HG02840 (cell line): ENCODE measurements around the gene GABRD.

Experiments
- ATAC-seq: cut with Tn5 transposase; IDR thresholded peaks from one replicate; pipeline ENCODE4 v1.9.1; 2021; ENCODE audit warnings: mild to moderate bottlenecking, moderate library complexity, moderate number of reproducible peaks; ENCODE audit not compliant: unreplicated experiment, low FRiP score

The GABRD gene

DNA sequence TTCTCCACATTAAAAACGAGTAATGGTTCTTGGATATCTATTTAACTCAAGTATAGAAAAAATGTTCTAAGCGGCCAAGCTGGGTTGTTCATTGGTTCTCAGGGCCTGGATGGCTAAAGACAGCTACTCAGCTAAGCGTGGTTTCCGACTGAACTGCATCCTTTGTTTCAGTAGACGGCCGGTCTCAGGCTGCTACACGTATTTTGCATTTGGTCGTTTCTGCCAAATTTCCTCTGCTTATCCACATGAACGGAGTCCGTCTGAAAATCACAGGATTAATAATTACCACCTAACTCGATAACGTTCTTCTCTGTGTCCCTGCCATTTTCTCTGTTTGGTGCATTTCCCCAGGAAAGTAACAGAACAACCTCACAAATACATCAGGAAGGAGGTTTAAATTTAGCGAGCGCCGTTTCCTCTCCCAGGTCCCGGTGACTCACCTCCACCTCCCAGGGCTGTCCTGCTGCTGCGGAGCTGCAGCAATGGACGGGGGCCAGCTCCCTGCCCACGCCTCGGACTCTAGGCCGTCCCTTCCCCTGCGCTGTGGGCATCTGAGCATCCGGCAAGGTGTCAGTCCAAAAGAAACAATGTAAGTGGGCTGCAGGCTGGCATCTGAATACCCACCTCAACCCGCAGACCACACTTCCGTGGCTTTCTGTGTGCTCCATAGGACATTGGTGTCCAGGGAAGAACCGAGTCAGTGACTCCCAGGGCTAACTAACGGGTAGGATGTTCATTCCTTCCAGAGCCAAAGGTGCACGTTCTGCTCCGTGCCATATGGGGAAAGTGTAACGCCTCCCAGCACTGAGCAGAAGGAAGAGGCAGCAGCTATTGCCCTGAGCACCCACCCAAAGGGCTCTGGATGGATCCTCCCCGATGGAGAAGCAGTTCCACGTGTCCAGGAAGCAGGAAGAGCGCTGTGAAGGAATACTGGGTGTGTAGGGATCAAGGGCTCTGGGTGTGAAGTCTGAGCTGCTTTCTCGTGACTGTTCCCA, 4.1 kb upstream of the GABRD start:
- ATAC-seq: no peak

DNA sequence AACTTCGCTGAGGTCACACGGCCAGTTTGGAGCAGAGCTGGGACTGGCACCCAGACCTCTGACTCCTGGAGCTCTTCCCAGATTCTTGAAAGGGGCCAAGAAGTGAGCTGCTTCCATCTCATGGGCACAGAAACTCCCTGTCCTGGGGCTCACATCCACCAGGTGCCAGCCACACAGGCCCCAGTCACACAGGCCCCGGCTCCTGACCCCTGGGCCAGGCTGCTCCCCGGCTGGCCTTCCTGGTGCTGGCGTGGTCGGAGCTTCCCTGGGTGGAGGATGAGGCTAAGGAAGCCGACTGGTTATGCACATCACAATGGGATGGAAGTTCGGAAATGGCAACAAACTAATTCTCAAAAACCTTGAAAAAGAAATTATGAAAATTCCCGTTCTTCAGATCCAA, 3.0 kb upstream of the GABRD start:
- ATAC-seq: no peak

GRCh38 chr1:2018217-2019171, 651 bp upstream of the GABRD start:
- no peak for ATAC-seq

DNA sequence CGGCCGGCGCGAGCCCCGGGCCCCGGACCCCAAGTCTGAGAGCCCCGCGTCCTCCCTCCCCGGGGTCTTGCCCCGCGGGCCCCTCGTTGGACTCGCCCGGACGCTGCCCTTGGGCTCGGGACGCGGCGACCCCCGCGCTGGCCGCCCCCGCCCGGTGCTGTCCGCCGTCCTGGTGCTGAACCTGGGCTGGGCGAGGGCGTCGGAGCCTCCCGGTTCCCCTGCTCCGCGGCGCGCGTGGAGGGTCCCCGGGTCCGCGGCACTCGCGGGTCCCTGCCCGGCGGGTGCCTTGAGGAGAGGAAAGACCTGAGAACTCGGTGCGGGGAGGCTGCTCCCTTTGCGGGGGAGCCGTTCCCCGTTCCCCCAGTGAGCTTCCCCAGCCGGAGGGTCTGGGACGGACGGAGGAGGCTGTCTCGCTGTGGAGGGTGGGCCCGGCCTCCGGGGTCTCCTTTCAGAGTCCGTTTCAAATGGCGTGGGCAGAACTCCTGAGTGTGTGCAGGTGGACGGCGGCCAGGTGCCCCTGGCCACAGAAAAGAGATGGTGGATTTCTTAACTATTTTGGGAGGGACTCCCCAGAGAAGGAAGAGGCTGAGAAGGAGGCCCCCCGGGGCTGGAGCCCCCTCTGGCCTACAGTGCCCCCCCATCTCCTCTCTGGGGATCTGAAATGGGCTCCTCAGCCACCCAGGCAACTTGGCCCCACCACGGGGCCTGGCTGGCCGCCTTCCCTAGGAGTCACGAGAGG, 595 bp downstream of the GABRD start:
- ATAC-seq: no peak

GRCh38 chr1:2020310-2020655, 1.1 kb downstream of the GABRD start:
- ATAC-seq: no peak

GRCh38 chr1:2021550-2021949, 2.4 kb downstream of the GABRD start:
- ATAC-seq: no peak

- no peak for ATAC-seq
Measured at GRCh38 chr1:2022063-2022770, 3.1 kb downstream of the GABRD start.

GRCh38 chr1:2023187-2023586, 4.0 kb downstream of the GABRD start:
- no peak for ATAC-seq

DNA sequence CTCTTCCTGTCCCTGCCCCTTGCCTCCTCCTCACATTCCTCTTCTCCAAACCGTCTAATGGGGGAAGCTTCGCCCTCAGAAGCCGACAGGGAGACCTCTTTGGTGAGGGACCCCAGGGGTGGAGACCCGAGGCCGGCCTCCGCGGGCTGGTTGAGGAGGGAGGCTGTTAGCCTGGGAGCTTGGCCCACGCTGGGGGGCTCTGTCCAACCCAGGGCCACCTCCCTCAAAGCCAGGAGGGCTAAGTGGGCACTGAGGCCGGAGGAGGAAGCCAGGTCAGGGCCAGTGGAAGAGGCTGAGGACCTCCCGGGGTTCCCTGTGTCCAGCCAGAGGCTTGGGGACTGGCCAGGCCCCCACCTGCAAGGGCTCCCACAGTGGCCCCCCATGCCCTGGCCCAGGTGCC, 5.3 kb downstream of the GABRD start:
- ATAC-seq: no peak

DNA sequence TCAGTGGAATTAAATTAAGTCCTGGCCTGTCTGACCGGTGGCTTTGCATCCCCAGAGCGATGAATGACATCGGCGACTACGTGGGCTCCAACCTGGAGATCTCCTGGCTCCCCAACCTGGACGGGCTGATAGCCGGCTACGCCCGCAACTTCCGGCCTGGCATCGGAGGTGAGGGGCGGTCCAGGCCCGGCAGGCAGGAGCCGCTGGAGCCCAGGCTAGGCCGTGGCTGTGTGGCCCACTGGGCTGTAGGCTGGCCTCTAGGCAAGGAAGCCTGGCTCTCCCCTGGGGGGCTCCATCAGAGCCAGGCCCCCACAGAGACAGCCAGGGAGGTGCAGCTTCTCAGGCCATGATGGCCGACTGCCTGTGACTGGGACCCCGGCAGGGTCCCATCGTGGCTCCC, 5.7 kb downstream of the GABRD start:
- ATAC-seq: no peak

DNA sequence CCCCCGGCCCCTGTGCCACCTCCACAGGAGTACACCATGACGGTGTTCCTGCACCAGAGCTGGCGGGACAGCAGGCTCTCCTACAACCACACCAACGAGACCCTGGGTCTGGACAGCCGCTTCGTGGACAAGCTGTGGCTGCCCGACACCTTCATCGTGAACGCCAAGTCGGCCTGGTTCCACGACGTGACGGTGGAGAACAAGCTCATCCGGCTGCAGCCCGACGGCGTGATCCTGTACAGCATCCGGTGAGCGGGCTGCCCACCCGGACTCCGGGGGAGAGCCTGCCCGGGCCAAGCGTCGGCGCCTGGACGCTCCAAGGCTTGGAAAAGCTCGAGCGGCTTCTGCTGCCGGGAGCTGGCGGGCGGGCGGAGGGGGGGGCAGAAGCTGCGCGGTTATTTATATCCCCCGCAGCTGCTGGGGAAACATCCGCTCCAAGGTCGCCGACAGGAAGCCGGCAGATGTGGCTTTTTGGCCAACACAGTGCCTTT, 6.4 kb downstream of the GABRD start:
- no peak for ATAC-seq

GRCh38 chr1:2027961-2028583, 8.9 kb downstream of the GABRD start:
- ATAC-seq: no peak

- no peak for ATAC-seq
Measured at GRCh38 chr1:2028870-2029560, 9.9 kb downstream of the GABRD start.

DNA sequence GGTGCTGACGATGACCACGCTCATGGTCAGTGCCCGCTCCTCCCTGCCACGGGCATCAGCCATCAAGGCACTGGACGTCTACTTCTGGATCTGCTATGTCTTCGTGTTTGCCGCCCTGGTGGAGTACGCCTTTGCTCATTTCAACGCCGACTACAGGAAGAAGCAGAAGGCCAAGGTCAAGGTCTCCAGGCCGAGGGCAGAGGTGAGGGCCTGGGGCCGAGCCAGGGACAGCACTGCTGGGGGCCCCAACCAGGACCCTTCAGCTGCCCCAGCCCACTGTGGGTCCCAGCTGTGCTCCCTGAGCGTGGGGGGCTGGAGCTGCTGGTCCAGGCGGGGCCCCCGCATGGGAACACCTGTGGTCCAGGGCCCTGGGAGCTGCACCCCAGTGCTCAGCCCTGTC, 10.4 kb downstream of the GABRD start:
- ATAC-seq: no peak

DNA sequence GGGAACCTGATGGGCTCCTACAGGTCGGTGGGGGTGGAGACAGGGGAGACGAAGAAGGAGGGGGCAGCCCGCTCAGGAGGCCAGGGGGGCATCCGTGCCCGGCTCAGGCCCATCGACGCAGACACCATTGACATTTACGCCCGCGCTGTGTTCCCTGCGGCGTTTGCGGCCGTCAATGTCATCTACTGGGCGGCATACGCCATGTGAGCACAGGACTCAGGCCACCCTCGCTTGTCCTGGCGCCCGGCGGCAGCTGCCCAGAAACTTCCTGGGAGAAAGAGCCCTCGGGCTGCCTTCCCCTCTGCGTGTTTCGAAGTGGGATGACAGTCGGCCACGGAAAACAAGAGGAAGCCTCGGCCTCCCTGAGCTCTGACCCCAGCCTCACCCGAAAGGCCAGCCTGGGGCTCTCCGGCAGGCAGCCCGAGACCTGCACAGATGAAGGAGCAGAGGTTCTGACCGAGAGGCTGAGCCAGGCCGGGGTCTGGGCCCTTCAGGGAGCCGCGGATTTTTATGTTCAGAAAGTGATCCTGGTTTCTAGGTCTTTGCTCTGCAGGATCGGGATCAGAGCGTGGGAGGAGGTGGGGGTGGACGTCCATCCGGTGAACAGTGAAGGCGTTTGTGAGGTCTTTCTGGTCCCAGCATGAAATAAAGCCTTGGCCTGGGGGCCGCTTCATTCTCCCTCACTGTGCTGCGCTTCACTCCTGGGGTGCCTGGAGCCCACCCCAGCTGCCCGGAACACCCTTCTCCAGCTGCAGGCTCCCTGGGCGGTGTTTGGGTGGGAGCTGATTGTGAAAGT, 11.1 kb downstream of the GABRD start:
- no peak for ATAC-seq

- no peak for ATAC-seq
Measured at GRCh38 chr1:2031546-2032540, 12.7 kb downstream of the GABRD start.

DNA sequence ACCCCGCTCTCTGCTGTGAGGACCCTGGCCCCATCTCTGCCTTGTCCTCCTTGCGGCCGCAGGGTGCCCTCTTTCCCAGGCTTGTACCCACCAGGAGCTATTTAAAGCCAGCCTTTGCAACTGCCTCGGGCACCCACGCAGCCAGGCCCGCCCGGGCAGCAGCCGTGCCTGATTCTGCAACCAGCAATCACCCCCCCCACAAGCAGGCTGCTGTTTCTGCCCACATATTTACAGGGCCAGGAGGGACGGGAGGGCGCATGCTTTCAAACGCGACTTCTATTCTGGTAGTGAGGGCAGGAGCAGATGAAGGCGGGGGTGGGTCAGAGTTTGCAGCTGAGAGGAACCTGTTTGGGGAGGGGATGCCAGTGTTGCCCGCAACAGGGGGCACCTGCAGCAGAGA, 13.6 kb downstream of the GABRD start:
- ATAC-seq: no peak
